LHCN-M2 (cell line): ENCODE data around the gene ZFYVE19. TPM values are rescaled to one million over a fixed set of nuclear protein-coding genes. Genes with fewer than 3 reads are reported as not detected.

ENCODE experiments used
- DNase-seq: peaks from one replicate; pipeline ENCODE4 v3.0.0-alpha.2; 2012; ENCODE audit warnings: low read depth
- polyA plus RNA-seq: library from polyadenylated mRNA; unstranded; fragments of >200 nt; gene quantifications from one replicate; pipeline ENCODE4 v1.2.1, GENCODE V29; 2012; ENCODE audit warnings: missing spikeins
- total RNA-seq: library from RNA; depleted of rRNA; stranded (reverse); fragments of >200 nt; gene quantifications from 2 replicates; pipeline ENCODE4 v1.2.3, GENCODE V29; 2014; rRNA removed

The ZFYVE19 gene, protein sequence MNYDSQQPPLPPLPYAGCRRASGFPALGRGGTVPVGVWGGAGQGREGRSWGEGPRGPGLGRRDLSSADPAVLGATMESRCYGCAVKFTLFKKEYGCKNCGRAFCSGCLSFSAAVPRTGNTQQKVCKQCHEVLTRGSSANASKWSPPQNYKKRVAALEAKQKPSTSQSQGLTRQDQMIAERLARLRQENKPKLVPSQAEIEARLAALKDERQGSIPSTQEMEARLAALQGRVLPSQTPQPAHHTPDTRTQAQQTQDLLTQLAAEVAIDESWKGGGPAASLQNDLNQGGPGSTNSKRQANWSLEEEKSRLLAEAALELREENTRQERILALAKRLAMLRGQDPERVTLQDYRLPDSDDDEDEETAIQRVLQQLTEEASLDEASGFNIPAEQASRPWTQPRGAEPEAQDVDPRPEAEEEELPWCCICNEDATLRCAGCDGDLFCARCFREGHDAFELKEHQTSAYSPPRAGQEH
- 30.1 and 46.4 TPM in 2 replicates for total RNA-seq
- 20.3 TPM for polyA plus RNA-seq

DNA sequence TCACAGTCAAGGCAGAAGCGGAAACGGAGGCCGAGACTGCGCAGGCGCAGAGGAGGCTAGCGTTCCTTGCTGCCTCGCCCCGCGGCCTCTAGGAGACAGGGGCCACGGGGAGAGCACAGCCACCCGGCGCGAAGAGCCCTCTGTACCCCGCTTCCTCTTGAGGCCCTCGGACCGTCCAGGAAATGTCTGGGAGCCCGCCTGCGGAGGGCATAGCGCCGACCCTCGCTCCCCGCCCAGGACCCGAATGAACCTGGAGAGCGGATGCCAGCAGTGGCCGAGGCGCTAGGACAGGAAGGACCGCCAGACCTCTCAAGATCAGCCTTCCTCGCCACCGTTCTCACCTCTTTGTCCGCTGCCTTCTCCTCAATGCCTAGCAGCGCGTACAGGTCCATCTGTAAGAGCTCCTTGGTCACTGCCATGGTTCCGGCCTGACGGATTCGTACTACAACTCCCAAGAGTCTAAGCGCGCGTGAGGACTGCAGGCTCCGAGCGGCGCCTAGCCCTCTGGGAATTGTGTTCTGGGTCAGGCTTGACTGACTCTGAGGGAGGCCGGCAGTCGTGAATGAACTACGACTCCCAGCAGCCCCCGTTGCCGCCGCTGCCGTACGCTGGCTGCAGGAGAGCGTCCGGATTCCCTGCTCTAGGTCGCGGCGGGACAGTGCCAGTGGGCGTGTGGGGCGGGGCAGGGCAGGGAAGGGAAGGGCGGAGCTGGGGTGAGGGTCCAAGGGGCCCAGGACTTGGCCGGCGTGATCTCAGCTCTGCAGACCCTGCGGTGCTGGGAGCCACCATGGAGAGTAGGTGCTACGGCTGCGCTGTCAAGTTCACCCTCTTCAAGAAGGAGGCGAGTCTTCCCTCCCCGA, at the start of gene ZFYVE19, which contains the start of gene DNAJC17:
Gene ZFYVE19, plus strand, starts transcription at position 62 of the 860 bp plus-strand sequence. Its CDS starts 501 bp downstream, at position 563.
Gene DNAJC17, minus strand, starts transcription at position 446 of the 860 bp plus-strand sequence. Its CDS starts 27 bp downstream, at position 419.
- peak; percentile 99 for DNase-seq

GRCh38 chr15:40759961-40760360, 46.9 kb upstream of the ZFYVE19 start:
- no peak for DNase-seq

- no peak for DNase-seq
These were observed 43.7 kb upstream of the ZFYVE19 start for GRCh38 chr15:40762919-40763800.

- DNase-seq = peak; percentile 56
These were observed 42.9 kb upstream of the ZFYVE19 start, which contains the start of gene GCHFR for GRCh38 chr15:40763801-40764628. Gene GCHFR (plus strand): TSS chr15:40764068. CDS start chr15:40764181, 113 bp downstream.

GRCh38 chr15:40764629-40765103, 42.2 kb upstream of the ZFYVE19 start:
- DNase-seq = no peak

- DNase-seq = no peak
These were observed 40.6 kb upstream of the ZFYVE19 start for GRCh38 chr15:40766194-40766815.

DNA sequence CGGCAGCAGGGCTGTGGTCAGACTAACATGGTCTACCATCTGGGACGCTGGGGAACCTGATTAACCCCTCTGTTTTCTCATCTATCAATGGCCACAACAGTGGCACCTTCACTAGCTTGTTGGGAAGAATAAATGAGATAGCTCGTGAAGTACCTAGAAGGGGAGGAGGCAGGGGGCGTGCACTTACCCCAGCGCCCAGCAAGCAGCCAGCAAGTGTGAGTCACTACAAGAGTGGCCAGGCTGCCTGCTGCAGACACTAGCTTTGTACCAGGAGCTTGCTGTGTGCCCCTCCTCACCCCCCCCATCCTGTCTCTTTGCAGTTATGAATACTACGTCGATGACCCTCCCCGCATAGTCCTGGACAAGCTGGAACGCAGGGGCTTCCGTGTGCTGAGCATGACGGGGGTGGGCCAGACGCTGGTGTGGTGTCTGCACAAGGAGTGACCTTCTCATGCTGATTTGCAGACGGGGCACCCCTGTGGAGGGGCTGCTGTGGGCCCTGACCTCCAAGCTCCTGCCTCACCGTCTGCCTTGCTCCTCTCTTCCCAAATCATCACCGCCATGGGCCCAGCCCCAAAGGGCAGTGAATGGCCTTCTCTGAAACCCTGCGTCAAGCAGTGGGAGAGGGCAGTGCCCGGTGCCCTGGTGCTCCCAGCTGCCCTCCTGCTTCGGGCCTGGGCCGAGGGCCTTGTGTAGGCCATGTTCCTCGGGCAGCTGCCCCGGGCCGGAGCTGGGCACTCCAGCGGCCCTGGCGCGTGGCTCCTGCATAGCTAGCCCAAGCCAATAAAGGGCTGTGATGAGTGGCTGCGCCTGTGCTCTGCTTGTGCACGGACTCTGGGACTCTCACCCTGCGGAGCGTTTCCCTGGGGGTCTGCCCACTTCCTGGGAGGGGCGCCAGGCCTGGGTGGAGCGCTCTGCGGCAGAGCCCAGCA, 39.7 kb upstream of the ZFYVE19 start:
- DNase-seq = no peak

DNA sequence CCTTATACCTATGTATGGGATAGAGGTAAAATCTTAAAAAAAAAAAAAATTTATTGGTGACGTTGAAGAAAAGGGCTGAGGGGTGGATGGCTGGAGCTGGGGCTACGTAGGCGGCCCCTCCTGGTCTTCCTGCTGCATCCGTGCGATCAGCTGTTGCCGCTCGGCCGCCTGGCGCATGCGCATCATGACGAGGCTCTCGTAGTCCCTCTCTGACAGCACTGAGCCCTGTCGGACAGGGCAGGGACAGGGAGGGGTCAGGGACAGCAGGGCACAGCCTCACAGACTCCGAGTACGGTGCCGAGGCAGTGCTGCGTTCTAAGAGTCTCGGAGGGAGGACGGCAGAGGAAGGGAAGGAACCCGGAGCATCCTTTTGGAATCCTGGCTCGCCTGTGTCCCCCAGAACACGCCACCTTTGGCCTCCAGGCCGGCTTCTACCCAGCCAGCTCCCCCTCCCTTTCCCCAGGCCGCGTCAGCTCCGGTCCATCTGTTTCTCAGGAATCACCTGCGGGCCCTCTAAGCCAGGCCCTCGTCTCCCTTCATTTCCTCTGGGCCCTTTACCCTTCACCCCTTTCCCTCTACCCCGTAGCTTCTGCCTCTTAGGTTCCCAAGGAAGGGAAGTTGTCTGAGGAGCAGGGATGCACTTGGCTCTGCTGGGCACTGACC, 38.9 kb upstream of the ZFYVE19 start:
- no peak for DNase-seq

DNA sequence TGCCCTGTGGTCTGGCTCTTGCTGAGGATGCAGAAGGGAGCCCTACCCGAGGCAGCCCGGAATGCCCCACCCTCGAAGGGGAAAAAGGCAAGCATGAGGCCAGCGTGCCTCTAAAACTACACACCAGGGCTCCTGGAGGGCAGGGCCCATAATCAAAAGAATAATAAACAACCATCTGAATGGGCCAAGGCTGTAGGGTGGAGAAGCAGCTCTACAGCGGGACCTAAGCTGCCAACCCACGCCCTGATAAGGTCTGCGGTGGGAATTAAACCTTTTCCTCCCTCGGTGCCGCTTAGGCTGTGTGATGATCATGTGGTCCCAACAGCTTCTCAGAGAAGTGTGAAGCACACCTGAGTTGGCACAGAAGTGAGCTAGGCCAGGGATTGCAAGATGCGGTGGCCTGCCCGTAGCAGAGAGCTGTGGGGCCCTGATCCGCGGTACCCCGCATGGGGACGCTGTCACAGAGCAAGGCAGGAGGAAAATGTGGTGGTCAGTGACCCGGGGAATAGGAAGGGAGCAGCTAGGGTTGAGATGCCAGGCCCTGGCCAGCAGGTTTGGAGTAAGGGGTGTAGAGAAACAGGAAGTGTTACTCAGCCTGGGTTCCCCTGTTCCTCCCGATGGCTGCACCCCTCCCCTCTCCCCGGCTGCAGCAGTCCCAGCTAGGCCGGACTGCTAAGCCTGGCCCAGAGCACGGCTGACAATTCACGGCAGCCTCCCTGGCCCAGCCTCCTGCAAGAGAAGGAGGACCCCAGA, 38.2 kb upstream of the ZFYVE19 start:
- DNase-seq = no peak

DNA sequence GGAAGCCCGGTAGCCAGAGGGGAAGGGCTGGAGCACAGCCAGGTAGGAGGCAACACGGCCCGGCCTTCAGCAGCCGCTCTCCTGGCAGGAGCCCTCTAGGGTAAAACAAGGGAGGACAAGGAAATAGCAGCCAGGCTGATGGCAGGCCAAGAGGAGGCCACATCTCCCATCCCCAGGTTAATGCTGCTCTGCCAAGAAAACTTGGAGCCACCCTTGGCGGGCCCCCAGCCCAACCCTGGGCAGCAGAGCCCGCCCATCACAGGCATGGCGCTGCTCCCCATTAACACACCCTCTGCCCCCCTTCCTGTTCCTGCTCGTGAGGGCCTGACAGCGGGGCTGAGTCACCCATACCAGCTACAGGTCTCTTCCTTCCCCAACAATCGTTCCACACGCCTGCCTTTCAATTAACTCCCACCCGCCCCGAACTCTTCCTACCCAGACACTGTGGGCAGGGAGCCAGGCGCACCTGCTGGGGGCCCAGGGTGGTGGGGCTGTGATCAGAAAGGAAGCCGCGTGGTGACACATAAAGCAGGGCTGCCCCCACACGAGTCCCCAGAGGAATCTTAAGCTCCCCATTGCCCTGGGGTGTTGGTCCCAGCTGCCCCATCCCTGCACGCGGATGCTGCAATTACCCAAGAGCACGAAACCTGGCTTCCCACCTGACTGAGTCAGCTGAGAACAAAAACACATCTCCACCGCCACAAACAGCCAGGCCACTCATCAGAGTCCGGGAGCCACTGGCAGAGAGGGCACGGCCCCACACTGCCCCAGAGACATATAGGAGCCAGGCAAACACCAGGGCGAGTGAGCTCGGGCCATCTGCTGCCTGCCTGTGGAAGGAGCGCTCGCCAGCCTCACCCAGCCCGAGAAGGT, 37.4 kb upstream of the ZFYVE19 start, which contains the start of gene C15orf62:
Gene C15orf62, plus strand, starts transcription at position 707 of the 873 bp plus-strand sequence. CDS start 516 bp downstream, outside the sequence.
- DNase-seq = no peak

DNA sequence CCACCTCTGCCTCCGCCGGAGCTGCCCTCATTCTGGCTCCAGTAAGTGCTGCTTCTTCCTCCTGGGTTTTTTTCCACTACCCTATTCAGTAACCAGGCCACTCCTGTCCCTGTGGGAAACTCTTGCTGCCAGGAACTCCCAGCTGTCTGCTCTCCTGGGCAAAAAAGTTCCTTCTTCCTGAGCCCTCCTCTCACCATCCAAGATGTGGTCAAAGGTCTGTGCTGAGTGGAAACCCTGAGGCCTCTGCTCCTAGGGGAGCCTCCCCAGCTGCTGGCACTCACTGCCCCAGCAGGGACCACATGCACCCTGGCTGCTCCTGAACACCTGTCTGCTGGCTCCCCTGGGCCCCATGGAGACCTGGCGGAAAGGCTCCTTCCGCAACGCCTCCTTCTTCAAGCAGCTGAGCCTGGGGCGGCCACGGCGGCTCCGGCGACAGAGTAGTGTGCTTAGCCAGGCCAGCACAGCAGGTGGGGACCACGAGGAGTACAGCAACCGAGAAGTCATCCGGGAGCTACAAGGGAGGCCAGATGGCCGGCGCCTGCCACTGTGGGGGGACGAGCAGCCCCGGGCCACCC, 36.7 kb upstream of the ZFYVE19 start:
- DNase-seq = peak; percentile 42

DNA sequence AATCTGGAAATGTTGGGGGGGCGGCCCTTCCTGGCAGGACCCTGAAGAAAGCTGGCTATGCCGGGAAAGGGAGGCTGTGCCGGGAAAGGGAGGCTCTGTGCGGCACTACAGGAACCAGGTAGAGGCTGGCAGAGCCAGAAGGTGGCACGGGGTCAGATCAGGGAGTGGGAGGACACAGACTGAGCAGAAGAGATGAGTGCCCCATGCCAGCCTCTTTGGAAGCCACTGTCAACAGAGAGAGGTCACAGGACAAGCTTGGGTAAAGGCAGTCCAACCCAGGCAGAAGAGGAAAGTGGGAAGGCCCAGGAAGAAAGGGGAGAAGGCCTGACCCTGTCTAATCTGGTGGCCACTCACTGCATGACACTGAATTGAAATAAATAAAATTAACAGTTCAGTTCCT, 35.6 kb upstream of the ZFYVE19 start:
- no peak for DNase-seq

- no peak for DNase-seq
These were observed 34.9 kb upstream of the ZFYVE19 start for GRCh38 chr15:40772014-40772413.

DNA sequence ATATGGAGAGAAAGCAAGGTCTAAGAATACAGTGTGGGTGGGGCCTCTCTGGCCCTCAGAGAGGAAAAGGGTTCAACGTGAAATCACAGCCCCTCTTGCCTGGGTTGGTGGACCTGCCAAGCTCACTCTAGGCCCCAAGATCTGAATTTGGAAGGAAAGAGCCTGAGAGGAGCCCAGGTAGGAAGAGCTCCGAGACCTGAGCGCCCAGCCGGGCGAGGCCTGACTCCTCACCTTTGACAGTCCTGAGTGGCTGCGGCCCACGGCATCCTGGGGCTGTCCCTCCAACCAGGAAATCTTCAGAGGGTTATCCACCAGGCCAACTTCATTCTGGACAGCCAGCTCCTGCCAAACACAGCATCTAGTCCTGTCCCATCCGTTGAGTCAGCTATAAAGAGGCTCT, 33.4 kb upstream of the ZFYVE19 start:
- DNase-seq = no peak

DNA sequence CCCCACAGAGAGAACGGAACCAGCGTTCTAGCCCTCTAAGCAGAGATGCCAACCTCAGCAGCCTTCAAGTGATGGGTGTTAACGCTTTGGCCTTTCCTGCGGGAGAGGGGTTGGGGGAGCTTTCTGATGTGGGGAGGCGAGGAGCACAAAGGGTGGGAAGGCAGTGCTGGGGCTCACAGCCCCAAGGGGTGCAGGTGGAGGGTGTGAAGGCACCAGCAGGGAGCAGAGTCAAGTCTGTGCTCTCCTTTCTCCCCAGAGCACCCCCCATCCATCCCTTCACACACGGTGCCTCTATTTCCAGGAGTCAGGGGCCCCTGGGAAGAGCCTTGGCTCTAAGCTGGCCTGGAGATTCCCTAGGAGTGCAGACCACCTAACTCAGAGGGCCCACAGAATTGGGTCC, 33.0 kb upstream of the ZFYVE19 start:
- no peak for DNase-seq

GRCh38 chr15:40775007-40775406, 31.9 kb upstream of the ZFYVE19 start:
- no peak for DNase-seq
